Measurements from ENCODE around the gene PRMT7.

The PRMT7 gene

DNA sequence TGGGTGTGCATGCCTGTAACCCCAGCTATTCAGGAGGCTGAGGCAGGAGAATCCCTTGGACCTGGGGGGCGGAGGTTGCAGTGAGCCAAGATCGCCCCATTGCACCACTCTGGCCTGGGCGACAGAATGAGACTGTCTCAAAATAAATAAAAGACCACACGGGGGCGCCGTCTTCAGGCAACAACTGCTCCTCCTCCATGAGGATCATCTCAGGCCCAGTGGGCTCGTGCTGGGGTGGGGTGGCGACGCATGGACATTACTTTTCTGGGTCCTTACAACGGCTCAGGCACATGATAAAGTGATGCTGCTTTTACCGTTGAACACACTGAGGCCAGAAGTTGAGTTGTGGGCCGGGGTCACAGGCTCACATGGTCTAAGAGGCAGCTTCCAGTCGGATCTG is 56.2 kb downstream of the PRMT7 start:
- no peak overlapping the region for H3K4me3 ChIP-seq (ENCODE audit: low read length)
- peak; percentile 48 for TF ChIP-seq CTCF (IDR thresholded peaks at IDR 0.05; ENCODE audit: insufficient read depth, low read depth, low read length, missing control alignments)
- DNase-seq (ENCODE audit: low read depth): peak; percentile 55

- no peak for DNase-seq (ENCODE audit: low read depth)
- TF ChIP-seq CTCF (IDR thresholded peaks at IDR 0.05; ENCODE audit: insufficient read depth, low read depth, low read length, missing control alignments): no peak
- no peak overlapping the region for H3K4me3 ChIP-seq (ENCODE audit: low read length)
Measured at GRCh38 chr16:68367440-68367839, 56.6 kb downstream of the PRMT7 start.

DNA sequence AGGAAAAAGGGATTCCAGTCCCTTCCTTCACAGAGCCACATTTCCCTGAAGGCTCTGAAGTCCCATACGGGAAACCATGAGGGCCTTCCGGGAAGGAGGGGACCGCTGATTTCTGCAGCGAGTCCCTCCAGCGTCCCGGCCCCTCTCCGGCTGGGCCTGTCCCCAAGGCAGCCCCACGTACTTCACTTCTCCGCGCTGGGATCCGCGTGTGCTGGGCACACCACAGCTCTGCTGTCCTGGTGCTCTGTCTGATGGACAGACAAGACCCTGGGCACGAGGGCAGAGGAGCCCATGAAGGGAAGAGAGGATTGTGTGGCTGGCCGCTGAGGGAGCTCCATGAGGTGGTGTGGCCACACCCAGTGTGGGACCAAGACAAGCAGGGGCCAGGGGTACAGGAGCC is 57.1 kb downstream of the PRMT7 start:
- H3K4me3 ChIP-seq (ENCODE audit: low read length): no peak overlapping the region
- no peak for DNase-seq (ENCODE audit: low read depth)
- TF ChIP-seq CTCF (IDR thresholded peaks at IDR 0.05; ENCODE audit: insufficient read depth, low read depth, low read length, missing control alignments): no peak

GRCh38 chr16:68368301-68368888 is 57.6 kb downstream of the PRMT7 start:
- no peak for DNase-seq (ENCODE audit: low read depth)
- TF ChIP-seq CTCF (IDR thresholded peaks at IDR 0.05; ENCODE audit: insufficient read depth, low read depth, low read length, missing control alignments): no peak
- H3K4me3 ChIP-seq (ENCODE audit: low read length): no peak overlapping the region

- no peak for TF ChIP-seq CTCF (IDR thresholded peaks at IDR 0.05; ENCODE audit: insufficient read depth, low read depth, low read length, missing control alignments)
- no peak overlapping the region for H3K4me3 ChIP-seq (ENCODE audit: low read length)
- no peak for DNase-seq (ENCODE audit: low read depth)
Measured at GRCh38 chr16:68369168-68369567, 58.3 kb downstream of the PRMT7 start.

DNA sequence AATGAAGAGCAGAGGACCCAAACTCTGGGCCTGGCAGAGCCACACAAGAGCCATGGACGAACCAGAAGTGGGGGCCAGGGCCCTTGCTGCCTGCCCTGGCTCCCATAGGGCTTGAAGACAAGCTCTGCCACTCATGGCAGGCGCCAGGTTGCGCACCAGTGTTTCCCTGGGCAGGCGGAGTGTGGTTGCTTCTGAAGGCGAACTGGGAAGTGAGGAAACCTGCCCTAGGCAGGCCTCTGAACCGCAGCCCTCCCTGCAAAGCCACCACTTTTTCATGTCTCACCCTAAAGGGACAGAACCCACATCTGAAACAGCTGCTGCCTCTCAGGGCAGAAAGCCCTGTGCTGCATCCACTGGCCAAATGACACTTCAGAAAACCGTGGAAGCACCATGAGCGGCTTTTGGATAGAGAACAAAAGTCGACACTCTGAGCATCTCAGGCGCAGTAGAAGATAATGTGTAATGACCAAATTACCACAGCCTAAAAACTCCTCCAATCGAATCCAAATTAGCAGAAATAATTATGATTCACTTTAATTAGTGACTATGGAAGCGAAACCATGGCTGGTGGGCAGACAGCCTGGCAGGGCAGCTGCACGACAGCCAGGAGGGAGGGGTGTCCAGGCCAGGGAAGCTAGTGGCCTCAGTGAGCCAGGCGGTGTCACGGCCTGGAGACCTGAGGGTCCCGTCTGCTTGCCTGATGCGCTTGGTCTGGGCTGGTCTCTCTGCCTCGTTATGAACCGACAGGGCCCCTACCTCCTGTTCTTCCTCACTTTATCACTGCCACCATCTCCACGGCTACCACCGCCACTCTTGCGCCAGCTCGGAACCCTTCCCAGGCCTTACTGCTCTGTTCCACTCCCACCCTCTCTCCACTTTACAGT is 59.1 kb downstream of the PRMT7 start:
- no peak for DNase-seq (ENCODE audit: low read depth)
- no peak for TF ChIP-seq CTCF (IDR thresholded peaks at IDR 0.05; ENCODE audit: insufficient read depth, low read depth, low read length, missing control alignments)
- no peak overlapping the region for H3K4me3 ChIP-seq (ENCODE audit: low read length)

All from epithelial cell of esophagus (primary cell).